ENCODE data around the gene TOMM22. TPM values are rescaled to one million over a fixed set of nuclear protein-coding genes. Genes with fewer than 3 reads are reported as not detected.

The TOMM22 gene
- total RNA-seq, 1 experiment from 2014 or later: 56.5 TPM

- DNase-seq (ENCODE audit: low read depth): no peak
Measured at GRCh38 chr22:38715176-38715764, 33.5 kb downstream of the TOMM22 start.

- no peak for DNase-seq (ENCODE audit: low read depth)
Measured at GRCh38 chr22:38715852-38716251, 34.1 kb downstream of the TOMM22 start.

- DNase-seq (ENCODE audit: low read depth): no peak
Measured at GRCh38 chr22:38716271-38716670, 34.5 kb downstream of the TOMM22 start.

- no peak for DNase-seq (ENCODE audit: low read depth)
Measured at GRCh38 chr22:38716826-38717225, 35.1 kb downstream of the TOMM22 start.

GRCh38 chr22:38717244-38717643, 35.5 kb downstream of the TOMM22 start:
- DNase-seq (ENCODE audit: low read depth): no peak

- DNase-seq (ENCODE audit: low read depth): peak; percentile 85
Measured at GRCh38 chr22:38718414-38718813, 36.7 kb downstream of the TOMM22 start.

- DNase-seq (ENCODE audit: low read depth): no peak
Measured at GRCh38 chr22:38719196-38719595, 37.4 kb downstream of the TOMM22 start.

GRCh38 chr22:38720350-38720749, 38.6 kb downstream of the TOMM22 start:
- DNase-seq (ENCODE audit: low read depth): no peak

GRCh38 chr22:38721551-38721950, 39.8 kb downstream of the TOMM22 start:
- DNase-seq (ENCODE audit: low read depth): no peak

- no peak for DNase-seq (ENCODE audit: low read depth)
Measured at GRCh38 chr22:38724176-38724575, 42.4 kb downstream of the TOMM22 start.

GRCh38 chr22:38724926-38725571, 43.3 kb downstream of the TOMM22 start:
- no peak for DNase-seq (ENCODE audit: low read depth)

GRCh38 chr22:38725900-38726655, 44.3 kb downstream of the TOMM22 start:
- no peak for DNase-seq (ENCODE audit: low read depth)

GRCh38 chr22:38727123-38727522, 45.4 kb downstream of the TOMM22 start:
- DNase-seq (ENCODE audit: low read depth): no peak

GRCh38 chr22:38727530-38728451, 46.0 kb downstream of the TOMM22 start:
- DNase-seq (ENCODE audit: low read depth): no peak

GRCh38 chr22:38728871-38729796, 47.4 kb downstream of the TOMM22 start:
- DNase-seq (ENCODE audit: low read depth): no peak

GRCh38 chr22:38729946-38730345, 48.2 kb downstream of the TOMM22 start:
- no peak for DNase-seq (ENCODE audit: low read depth)

GRCh38 chr22:38730411-38730871, 48.7 kb downstream of the TOMM22 start:
- DNase-seq (ENCODE audit: low read depth): no peak

GRCh38 chr22:38731703-38732161, 50.0 kb downstream of the TOMM22 start:
- no peak for DNase-seq (ENCODE audit: low read depth)

GRCh38 chr22:38732251-38732815, 50.6 kb downstream of the TOMM22 start:
- DNase-seq (ENCODE audit: low read depth): no peak

GRCh38 chr22:38733329-38733723, 51.6 kb downstream of the TOMM22 start:
- DNase-seq (ENCODE audit: low read depth): peak; percentile 22
